NCI-H1930 (cell line): ENCODE data around the gene XYLT1.
A peak's percentile ranks its signal among the peaks of the same experiment; 100 is the strongest.
"Not testable (repeated sequence)": the region's sequence is repeated elsewhere in the genome, so short reads cannot be mapped to it uniquely, and the experiment has no call there.

Source experiments
- DNase-seq, 2 experiments: peaks; one replicate each; lab custom pipeline; 2025; lab: John Stamatoyannopoulos, UW

Gene XYLT1, protein sequence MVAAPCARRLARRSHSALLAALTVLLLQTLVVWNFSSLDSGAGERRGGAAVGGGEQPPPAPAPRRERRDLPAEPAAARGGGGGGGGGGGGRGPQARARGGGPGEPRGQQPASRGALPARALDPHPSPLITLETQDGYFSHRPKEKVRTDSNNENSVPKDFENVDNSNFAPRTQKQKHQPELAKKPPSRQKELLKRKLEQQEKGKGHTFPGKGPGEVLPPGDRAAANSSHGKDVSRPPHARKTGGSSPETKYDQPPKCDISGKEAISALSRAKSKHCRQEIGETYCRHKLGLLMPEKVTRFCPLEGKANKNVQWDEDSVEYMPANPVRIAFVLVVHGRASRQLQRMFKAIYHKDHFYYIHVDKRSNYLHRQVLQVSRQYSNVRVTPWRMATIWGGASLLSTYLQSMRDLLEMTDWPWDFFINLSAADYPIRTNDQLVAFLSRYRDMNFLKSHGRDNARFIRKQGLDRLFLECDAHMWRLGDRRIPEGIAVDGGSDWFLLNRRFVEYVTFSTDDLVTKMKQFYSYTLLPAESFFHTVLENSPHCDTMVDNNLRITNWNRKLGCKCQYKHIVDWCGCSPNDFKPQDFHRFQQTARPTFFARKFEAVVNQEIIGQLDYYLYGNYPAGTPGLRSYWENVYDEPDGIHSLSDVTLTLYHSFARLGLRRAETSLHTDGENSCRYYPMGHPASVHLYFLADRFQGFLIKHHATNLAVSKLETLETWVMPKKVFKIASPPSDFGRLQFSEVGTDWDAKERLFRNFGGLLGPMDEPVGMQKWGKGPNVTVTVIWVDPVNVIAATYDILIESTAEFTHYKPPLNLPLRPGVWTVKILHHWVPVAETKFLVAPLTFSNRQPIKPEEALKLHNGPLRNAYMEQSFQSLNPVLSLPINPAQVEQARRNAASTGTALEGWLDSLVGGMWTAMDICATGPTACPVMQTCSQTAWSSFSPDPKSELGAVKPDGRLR

DNA sequence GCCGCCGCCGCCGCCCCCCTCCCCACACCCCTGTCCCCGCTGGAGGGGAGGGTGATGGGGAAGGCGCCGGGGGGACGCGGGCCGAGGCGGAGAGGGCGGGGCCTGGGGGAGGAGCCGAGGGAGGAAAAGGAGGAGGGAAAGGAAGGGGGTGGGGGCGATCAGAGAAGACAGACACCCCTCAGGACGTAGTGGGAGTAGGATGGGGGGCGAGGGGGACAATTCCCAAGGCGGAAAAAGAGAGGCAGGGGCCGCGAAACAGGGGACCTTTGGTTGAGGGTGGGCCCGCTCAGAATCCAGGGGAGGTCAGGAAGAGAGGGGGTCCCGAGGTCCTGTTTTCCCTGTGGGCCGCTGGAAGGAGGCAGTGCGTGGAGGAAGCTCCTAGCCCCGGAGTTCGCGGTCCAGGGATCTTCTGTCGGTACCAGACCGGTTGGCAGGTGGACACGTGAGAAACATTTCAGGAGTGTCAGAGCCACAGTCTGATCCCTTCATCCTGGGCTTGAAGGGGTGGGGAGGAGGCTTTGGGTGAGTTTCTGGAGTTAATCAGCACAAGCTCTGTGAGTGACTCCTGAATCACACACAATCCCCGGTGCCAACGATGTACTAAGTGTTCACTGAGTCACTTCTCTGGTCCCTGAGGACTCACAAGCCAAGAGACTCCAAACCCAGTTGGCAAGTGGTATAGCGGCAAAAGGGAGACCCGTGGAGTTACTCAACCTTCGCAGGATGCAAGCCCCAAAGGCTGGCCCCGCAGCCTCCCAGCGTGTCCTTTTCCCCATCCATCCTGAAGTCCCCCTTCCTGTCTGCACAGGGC is at the start of gene XYLT1:
XYLT1 (minus strand) TSS at position 53 of the 811 bp plus-strand sequence. CDS start 164 bp downstream, outside the sequence.
- peak; percentile 29 to 30 for DNase-seq

DNA sequence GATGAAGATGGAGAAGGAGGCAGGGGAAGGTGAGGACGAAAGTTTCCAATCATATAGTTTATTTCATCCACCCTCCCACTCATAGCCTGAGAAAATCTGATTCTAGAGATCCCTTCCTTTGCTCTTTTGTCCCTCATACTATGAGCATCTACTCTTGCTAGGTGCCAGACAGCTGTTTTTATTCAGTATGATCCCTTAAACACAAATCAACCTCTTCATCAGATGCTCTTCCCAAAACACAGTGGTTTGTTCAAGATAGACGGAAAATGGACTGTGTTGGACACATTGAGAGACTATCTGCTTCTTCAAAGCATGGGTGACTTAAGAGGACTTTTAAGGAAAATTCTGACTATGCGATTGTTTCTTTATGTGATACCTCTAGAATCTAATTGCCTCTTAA is 49.4 kb upstream of the XYLT1 start:
- DNase-seq, result no peak

DNA sequence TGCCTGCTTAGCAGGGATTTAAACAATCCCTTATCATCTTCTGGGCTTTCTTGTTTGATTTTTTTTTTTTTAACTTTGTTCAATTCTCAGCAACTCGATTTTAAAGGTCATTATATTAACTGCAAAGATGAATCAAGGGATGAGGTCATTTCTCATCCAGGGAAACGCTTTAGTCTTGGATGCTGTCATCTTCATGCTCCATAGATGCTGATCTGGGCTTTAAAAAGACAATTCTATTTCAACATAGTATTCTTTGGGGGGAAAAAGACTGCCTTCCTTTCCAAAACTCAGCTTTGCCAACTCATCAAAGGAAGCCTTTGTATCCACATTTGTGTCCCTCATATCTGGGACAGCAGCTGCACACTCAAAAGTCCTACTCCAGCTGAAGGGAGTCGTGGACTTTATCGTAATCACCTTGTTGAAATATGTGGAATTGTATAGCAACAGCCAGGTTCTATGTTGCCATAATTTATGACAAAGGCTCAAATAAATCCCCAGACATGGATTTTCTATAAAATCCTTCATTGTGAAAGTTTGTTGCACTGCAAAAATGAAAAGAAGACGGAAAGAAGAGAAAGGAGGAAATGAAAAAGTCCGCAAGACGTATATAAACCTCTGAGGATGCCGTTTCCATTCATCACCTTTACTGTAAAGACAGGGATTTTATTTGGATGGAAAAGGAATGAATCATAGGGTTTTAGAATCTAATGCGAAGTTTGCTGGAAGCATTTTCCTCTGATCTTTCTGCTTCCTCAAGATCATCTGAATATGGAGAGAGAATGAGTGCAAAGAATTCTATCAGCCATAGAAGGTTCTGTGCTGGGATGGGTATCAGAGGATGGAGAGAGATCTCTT is 48.6 kb upstream of the XYLT1 start:
- no peak for DNase-seq

GRCh38 chr16:17518441-17518840 is 47.7 kb upstream of the XYLT1 start:
- no peak for DNase-seq

DNA sequence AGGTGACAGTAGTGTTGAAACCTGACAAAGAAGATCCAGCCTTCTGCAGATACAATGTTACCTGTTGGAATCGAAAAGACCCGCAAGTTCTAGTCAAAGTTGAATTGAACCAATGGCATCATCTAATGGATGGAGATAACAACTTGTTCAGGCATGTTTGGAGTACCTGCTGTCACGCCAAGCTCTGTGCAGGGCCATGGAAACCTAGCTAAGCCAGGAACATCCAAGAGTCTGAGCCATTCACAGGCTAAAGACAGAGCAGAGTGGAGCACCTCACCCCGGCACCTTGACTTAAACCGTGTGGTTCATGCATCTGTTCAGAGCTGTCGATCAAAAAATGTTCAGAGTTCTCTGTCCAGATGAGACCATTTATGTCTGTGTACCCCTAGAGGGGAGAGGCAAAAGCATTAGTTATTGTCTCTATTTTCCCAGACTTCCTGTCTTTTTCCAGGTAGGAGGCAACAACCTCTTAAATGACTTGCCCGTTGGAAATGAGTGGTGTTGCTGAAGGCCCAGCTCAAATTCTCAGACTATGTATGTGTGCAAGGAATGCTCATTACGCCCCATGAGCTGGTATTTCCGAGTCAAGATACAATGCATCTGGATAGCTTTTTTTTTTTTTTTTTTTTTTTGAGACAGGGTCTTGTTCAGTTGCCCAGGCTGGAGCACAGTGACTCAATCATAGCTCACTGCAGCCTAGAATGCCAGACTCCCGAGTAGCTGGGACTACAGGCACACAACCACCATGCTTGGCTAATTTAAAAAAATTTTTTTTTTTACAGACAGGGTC is 44.9 kb upstream of the XYLT1 start:
- DNase-seq, result no peak

- no peak for DNase-seq
These were observed 42.0 kb upstream of the XYLT1 start for GRCh38 chr16:17512636-17513220.

- DNase-seq, result no peak
These were observed 40.6 kb upstream of the XYLT1 start for GRCh38 chr16:17511340-17511739.

DNA sequence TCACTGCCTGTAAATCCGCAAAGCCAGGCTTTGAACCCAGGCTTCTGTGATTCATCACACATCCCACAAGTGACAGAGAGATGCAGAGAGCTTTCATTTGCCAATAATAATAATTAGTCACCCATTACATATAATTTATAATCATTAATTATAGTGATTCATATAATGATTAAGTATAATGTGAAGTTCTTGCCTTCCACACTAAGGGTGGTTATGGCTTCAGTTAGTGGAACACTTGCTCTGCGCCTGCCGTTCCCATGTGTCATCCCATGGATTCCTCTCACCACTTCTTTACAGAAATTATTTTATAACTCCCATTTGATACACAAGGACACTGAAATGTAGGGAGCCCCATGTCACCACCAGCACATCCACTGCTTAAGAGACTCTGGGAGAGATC is 39.8 kb upstream of the XYLT1 start:
- no peak for DNase-seq

DNA sequence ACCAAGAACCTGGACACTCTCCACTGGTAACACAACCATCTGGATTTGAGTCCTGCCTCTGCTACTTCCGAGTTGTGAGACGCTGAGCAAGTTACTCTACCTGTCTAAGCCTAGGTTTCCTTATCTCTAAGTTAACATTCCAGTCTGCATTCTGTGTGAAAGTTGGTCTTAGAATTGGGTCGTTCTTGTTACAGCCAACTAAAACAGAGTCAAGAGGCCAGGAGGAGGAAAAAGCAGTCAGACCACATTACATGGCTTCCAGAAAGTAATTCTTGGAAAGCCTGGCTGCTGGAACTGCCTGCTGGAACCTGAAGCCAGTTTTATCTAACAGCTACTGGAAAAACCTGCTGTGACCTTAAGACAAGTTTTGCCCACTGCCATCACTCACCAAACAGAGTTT is 38.4 kb upstream of the XYLT1 start:
- no peak for DNase-seq

- DNase-seq, result no peak
These were observed 37.5 kb upstream of the XYLT1 start for GRCh38 chr16:17508303-17508702.

GRCh38 chr16:17507516-17507915 is 36.8 kb upstream of the XYLT1 start:
- DNase-seq, result not testable (repeated sequence)

DNA sequence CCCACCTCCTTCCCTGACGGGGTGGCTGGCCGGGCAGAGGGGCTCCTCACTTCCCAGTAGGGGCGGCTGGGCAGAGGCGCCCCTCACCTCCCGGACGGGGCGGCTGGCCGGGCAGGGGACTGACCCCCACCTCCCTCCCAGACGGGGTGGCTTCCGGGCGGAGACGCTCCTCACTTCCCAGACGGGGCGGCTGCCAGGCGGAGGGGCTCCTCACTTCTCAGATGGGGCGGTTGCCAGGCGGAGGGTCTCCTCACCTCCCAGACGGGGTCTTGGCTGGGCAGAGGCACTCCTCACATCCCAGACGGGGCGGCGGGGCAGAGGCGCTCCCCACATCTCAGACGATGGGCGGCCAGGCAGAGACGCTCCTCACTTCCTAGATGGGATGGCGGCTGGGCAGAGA is 35.1 kb upstream of the XYLT1 start:
- DNase-seq, result not testable (repeated sequence)

GRCh38 chr16:17504050-17504449 is 33.3 kb upstream of the XYLT1 start:
- DNase-seq, result no peak

- DNase-seq, result no peak
These were observed 32.6 kb upstream of the XYLT1 start for GRCh38 chr16:17503331-17503730.

DNA sequence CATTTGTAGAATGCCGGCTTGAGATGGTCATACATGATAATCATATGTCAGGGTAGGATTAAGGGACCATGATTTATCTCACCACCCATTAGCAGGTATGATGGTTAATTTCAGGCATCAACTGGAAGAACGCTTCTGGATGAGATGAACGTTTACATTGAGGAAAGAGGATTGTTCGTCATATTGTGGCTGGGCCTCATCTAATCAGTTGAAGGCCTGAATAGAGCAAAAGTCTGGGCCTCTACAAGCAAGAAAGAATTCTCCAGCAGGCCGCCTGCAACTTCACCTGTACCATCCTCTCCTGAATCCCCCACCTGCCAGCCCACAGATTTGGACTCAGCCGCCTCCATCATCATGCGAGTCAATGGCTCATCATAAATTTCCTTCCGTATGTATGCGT is 30.6 kb upstream of the XYLT1 start:
- no peak for DNase-seq

- DNase-seq, result no peak
These were observed 28.6 kb upstream of the XYLT1 start for GRCh38 chr16:17499223-17499902.

GRCh38 chr16:17497648-17498047 is 26.9 kb upstream of the XYLT1 start:
- no peak for DNase-seq

DNA sequence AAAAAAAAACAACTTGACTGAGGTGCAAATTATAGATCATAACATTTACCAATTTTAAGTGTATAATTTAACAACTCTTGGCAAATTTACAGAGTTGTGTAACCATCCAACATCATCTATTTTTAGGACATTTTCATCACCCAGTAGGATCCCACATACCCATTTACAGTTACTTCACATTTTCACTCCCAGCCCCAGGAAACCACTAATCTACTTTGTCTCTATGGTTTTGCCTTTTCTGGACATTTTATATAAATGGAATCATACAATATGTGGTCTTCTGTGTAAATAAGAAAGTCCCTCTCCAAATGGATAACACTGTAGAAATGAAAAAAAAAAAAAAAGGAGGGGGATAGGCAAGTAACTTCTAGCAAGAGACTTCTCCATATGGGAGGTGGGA is 26.1 kb upstream of the XYLT1 start:
- DNase-seq, result no peak

- DNase-seq, result no peak
These were observed 22.3 kb upstream of the XYLT1 start for GRCh38 chr16:17493012-17493411.
